Measurements from ENCODE around the gene ATP11B. TPM values are rescaled to one million over a fixed set of nuclear protein-coding genes. Genes with fewer than 3 reads are reported as not detected.
A peak's percentile ranks its signal among the peaks of the same experiment; 100 is the strongest.

Gene ATP11B
- total RNA-seq, 4 donors from 2014 or later, result 59.0 to 117 (median 75.7) TPM

GRCh38 chr3:182785756-182786155 is 7.5 kb upstream of the ATP11B start:
- no peak for TF ChIP-seq CTCF (IDR thresholded peaks at IDR 0.05)
- ATAC-seq (ENCODE audit: low FRiP score) (no peak), DNase-seq (ENCODE audit: low spot score) (no peak)

DNA sequence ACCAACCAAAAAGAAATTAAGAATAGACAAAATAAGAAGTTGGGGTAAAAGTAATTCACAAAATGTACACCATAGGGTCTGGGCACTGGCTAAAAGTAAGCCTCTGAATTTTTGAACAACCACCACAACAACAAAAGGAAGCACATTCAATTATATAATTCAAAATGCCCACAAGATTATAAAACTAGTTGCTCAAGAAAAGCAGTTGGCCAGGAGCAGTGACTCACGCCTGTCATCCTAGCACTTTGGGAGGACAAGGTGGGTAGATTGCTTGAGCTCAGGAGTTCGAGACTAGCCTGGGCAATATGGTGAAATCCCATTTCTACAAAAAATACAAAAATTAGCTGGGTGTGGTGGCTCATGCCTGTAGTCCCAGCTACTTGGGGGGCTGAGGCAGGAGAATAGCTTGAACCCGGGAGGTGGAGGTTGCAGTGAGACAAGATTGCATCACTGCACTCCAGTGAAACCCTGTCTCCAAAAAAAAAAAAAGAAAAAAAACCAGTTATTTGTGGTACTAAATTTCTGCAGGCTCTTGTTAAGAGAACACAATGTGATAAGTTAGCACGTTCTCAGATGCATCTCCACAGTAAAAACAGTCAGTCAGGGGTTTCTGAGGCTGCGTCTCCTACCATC is 6.6 kb upstream of the ATP11B start:
- DNase-seq (ENCODE audit: low spot score), result no peak
- no peak for ATAC-seq (ENCODE audit: low FRiP score)
- TF ChIP-seq CTCF (IDR thresholded peaks at IDR 0.05), result no peak

DNA sequence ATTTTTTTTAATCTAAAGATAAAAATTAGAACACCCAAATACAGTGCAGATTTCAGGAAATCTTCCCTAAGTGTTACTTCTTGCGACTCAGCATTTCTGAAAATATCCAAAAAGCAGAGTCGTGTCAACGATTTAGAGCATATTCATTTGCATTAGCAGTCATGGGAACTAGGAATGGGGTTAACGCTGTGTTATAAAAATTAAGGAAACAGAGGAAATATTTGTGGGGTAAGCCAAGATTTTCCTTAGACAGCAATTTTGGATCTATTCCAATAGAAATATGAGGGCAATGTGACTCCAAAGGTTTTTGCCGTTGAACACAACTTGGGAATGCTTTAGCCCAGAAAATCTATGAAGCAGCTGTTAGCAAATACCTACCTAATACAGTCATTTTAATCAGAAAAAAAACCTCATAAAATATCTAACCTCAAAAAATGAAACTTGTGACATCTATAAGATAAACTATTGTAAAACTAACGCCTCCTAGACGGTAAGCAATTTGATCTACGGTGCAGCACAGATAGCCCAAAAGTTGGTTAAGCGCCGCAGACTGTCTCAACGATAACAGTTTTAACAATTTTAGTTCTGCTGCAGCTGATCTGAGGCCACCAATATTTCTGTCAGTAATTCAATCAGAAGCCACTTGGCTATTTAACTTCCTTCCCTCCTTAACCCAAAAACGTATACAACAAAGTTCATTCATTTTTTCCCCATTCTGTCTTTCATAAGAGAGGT is 5.8 kb upstream of the ATP11B start:
- no peak for DNase-seq (ENCODE audit: low spot score)
- no peak for TF ChIP-seq CTCF (IDR thresholded peaks at IDR 0.05)
- no peak for ATAC-seq (ENCODE audit: low FRiP score)

GRCh38 chr3:182789371-182789770 is 3.9 kb upstream of the ATP11B start:
- ATAC-seq (ENCODE audit: low FRiP score), result no peak
- no peak for DNase-seq (ENCODE audit: low spot score)
- TF ChIP-seq CTCF (IDR thresholded peaks at IDR 0.05), result no peak

DNA sequence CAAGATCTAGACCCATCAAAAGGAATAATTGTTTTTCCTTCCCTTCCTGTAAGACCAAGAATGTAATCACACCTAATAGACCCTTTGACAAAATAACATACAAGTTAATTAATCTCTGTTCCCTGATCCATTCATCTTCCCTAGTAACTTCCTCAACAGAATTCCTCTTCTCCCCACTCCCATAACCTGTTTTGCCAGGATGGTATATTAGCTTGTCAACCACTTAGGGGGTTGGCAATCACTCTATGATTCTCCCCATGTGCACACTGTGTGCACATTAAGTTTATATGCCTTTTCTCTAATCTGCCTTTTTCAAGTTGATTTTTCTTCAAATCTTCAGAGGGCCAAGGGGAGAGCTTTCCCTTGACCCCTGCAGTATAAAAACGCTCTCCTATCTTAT is 2.7 kb upstream of the ATP11B start:
- ATAC-seq (ENCODE audit: low FRiP score) (no peak), DNase-seq (ENCODE audit: low spot score) (no peak)

GRCh38 chr3:182793663-182794454 is 555 bp downstream of the ATP11B start:
- ATAC-seq (ENCODE audit: low FRiP score) (peak; percentile 76), DNase-seq (ENCODE audit: low spot score) (no peak)
- no peak for TF ChIP-seq CTCF (IDR thresholded peaks at IDR 0.05)

More for the DNA sequence above, 2.7 kb upstream of the ATP11B start:
- no peak for TF ChIP-seq CTCF (IDR thresholded peaks at IDR 0.05)

Measured in omental fat pad (tissue), 4 donors.